A549 (cell line): Measurements from ENCODE around the gene ZC3H10. TPM values are rescaled to one million over a fixed set of nuclear protein-coding genes. Genes with fewer than 3 reads are reported as not detected.
A peak's percentile ranks its signal among the peaks of the same experiment; 100 is the strongest.

ENCODE experiments used
- ATAC-seq, 2 experiments: fragments of 200-7000 bp in 1 of 2; fragments of >200 bp in 1 of 2; cut with Nextera tagmentation in 1 of 2; cut with Tn5 transposase in 1 of 2; 3 replicates each; pipeline versions ENCODE4 v1.8.0 to v1.9.1; 2018 to 2020; ENCODE audit warnings: mild to moderate bottlenecking in 1 of 2, moderate library complexity in 1 of 2
- CTCF ChIA-PET: fragments of 300-600 bp; sonication (Branson Sonifier 250); formaldehyde crosslinking; extraction: SDS; loops from one replicate; lab custom pipeline; 2021; ENCODE audit warnings: antibody characterized with exemption, inconsistent platforms; lab: Yijun Ruan, JAX
- POLR2A ChIA-PET: fragments of 350-600 bp; formaldehyde crosslinking; extraction: SDS; loops from one replicate; lab custom pipeline; 2021; ENCODE audit warnings: antibody characterized with exemption, inconsistent platforms; lab: Yijun Ruan, JAX
- DNase-seq, 2 experiments: peaks; one replicate each; pipeline versions ENCODE4 v3.0.0 to v3.0.0-alpha.2; 2011 to 2016; ENCODE audit warnings: low read depth in 1 of 2, low spot score in 1 of 2
- FAIRE-seq: peaks from 2 replicates; lab custom pipeline; 2011; peaks lifted over from hg19 to GRCh38; lab: Jason Lieb, UNC
- H3K27ac ChIP-seq, 2 experiments: fragments of >200 bp; sonication (Bioruptor Twin); formaldehyde crosslinking; 3 replicates each; pipeline ENCODE4 v1.5.1; 2016 to 2017
- H3K4me1 ChIP-seq: fragments of >200 bp; sonication (Bioruptor Twin); formaldehyde crosslinking; 3 replicates; pipeline ENCODE4 v1.6.1; 2016
- H3K4me2 ChIP-seq: fragments of >200 bp; sonication (Bioruptor Twin); formaldehyde crosslinking; 3 replicates; pipeline ENCODE4 v1.6.1; 2016
- H3K4me3 ChIP-seq: fragments of >200 bp; sonication (Bioruptor Twin); formaldehyde crosslinking; 3 replicates; pipeline ENCODE4 v1.5.1; 2016
- H3K9me3 ChIP-seq: fragments of >200 bp; sonication (Bioruptor Twin); formaldehyde crosslinking; 3 replicates; pipeline ENCODE4 v1.6.1; 2016
- CBX8 ChIP-seq: fragments of 200-600 bp; sonication (generic); IDR thresholded peaks from 2 replicates; pipeline ENCODE4 v1.6.1; 2016
- CHD4 ChIP-seq: fragments of 200-600 bp; sonication (generic); IDR thresholded peaks from 2 replicates; pipeline ENCODE4 v1.6.1; 2016; ENCODE audit warnings: antibody characterized with exemption, mild to moderate bottlenecking, borderline replicate concordance
- ESRRA ChIP-seq: fragments of 150-350 bp; IDR thresholded peaks from 2 replicates; pipeline ENCODE4 v1.6.1; 2014; ENCODE audit warnings: mild to moderate bottlenecking, low read length, borderline replicate concordance
- FOSL2 ChIP-seq, 2 experiments: fragments of 450-650 bp in 1 of 2; fragments of >200 bp in 1 of 2; sonication (Bioruptor Twin) in 1 of 2; formaldehyde crosslinking; IDR thresholded peaks; 2 replicates each; pipeline versions ENCODE4 v1.5.0 to v1.6.1; 2016 to 2020; ENCODE audit warnings: mild to moderate bottlenecking in 1 of 2, moderate library complexity in 1 of 2
- HDAC2 ChIP-seq: fragments of 200-600 bp; sonication (generic); IDR thresholded peaks from 2 replicates; pipeline ENCODE4 v1.6.1; 2016
- HEYL ChIP-seq: fragments of 250-450 bp; sonication (Bioruptor Pico); IDR thresholded peaks from 2 replicates; pipeline ENCODE4 v1.8.0; 2021; ENCODE audit warnings: mild to moderate bottlenecking, moderate library complexity
- HOXB5 ChIP-seq: fragments of 250-450 bp; sonication (Bioruptor Pico); IDR thresholded peaks from 2 replicates; pipeline ENCODE4 v1.5.0; 2020; ENCODE audit warnings: mild to moderate bottlenecking, moderate library complexity
- NFE2L2 ChIP-seq: fragments of 150-350 bp; conservative IDR thresholded peaks from 2 replicates; pipeline ENCODE4 v1.6.1; 2014; ENCODE audit warnings: low read length
- RAD21 ChIP-seq, 2 experiments: fragments of >200 bp in 1 of 2; sonication (Bioruptor Twin) in 1 of 2; formaldehyde crosslinking in 1 of 2; IDR thresholded peaks in 1 of 2; conservative IDR thresholded peaks in 1 of 2; 2 replicates in 1 of 2; 3 replicates in 1 of 2; pipeline ENCODE4 v1.6.1; 2012 to 2018; ENCODE audit warnings: inconsistent platforms in 1 of 2
- RFX5 ChIP-seq: fragments of 450-650 bp; IDR thresholded peaks from 2 replicates; pipeline ENCODE4 v1.7.1; 2014; ENCODE audit warnings: antibody characterized with exemption, mild to moderate bottlenecking, moderate library complexity
- TP53 ChIP-seq: fragments of 250-450 bp; sonication (Bioruptor Pico); IDR thresholded peaks from 2 replicates; pipeline ENCODE4 v1.5.0; 2021; ENCODE audit warnings: mild to moderate bottlenecking, moderate library complexity
- ZSCAN20 ChIP-seq: fragments of 250-450 bp; sonication (Bioruptor Pico); IDR thresholded peaks from 2 replicates; pipeline ENCODE4 v1.8.0; 2022; ENCODE audit warnings: mild to moderate bottlenecking, moderate library complexity
- WGBS: methylation state at CpG from one replicate; pipeline ENCODE4 v1.1.6; 2017; ENCODE audit errors: missing lambda C conversion rate; 5-methylcytosine and 5-hydroxymethylcytosine counted together
- polyA plus RNA-seq, 4 experiments: library from polyadenylated mRNA; depleted of rRNA in 3 of 4; stranded (reverse); fragments of >200 nt; fragmentation: RNase III in 1 of 4; extraction: RNeasy Plus Mini Kit Qiagen cat#74134 plus additional on column Dnase treatment in 1 of 4; gene quantifications; 2 replicates in 3 of 4; 3 replicates in 1 of 4; pipeline ENCODE4 v1.2.3, GENCODE V29; 2011 to 2017
- TF ChIP-seq, protein P1 (sequence below): fragments of 150-350 bp; IDR thresholded peaks from 2 replicates; pipeline ENCODE4 v1.6.1; 2014; ENCODE audit warnings: low read depth, mild to moderate bottlenecking, low read length
- TF ChIP-seq, protein P2 (sequence below): fragments of >200 bp; sonication (Bioruptor Twin); formaldehyde crosslinking; IDR thresholded peaks from 3 replicates; pipeline ENCODE4 v1.5.1; 2016

The ZC3H10 gene
- polyA plus RNA-seq, 2 of the 4 experiments (the other 2 are of a cell fraction): 2.1 to 3.2 TPM

DNA sequence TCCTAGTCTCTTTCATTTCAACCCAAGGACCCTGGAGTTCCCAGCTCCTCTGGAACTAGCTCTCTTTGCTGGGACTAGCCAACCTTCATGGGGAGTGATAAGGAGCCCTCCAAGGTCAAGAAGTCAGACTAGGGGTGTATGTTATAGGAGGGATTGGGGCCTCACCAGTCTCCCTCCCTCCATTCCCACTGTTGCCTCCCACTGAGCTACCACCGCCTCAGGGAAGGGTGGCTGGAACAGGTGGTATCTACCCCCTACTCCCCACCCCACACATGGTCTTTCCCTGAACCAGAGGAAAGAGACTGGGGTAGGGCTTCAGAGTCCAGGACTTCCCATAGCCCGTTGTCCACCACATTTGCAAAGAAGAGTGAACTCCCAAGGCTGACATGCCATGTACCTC, 35.7 kb upstream of the ZC3H10 start:
- WGBS: 80% methylated on average over 2 of the region's 2 CpGs
- H3K4me2 ChIP-seq: peak overlapping the region; percentile 94
- ATAC-seq (no peak), FAIRE-seq (no peak), DNase-seq (no peak)
- H3K4me3 ChIP-seq: no peak overlapping the region
- no peaks in the 10 kb centered on the region for H3K9me3 ChIP-seq
- peaks cover 30% of the 10 kb centered on the region for H3K4me1 ChIP-seq
- ChIA-PET CTCF (interaction anchor here (0.7 to 2.7 kb wide), 9 partner anchors 13 to 112 kb away, joined by 3 to 13 read pairs (median 3); partner anchors contain the start of gene PA2G4), POLR2A (interaction anchor here (3.3 kb wide), 1 partner anchor 22 kb away, joined by 13 read pairs; the partner anchor contains the start of gene PA2G4)
- TF ChIP-seq FOSL2 (IDR thresholded peaks at IDR 0.05) (no peak), FOSL2 (CRISPR knock-in tag; IDR thresholded peaks at IDR 0.05) (no peak), CHD4 (no peak), HDAC2 (no peak), ZSCAN20 (no peak)
- TF ChIP-seq, protein P1, sequence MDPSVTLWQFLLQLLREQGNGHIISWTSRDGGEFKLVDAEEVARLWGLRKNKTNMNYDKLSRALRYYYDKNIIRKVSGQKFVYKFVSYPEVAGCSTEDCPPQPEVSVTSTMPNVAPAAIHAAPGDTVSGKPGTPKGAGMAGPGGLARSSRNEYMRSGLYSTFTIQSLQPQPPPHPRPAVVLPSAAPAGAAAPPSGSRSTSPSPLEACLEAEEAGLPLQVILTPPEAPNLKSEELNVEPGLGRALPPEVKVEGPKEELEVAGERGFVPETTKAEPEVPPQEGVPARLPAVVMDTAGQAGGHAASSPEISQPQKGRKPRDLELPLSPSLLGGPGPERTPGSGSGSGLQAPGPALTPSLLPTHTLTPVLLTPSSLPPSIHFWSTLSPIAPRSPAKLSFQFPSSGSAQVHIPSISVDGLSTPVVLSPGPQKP: no peak
- H3K27ac ChIP-seq: peak overlapping the region; percentile 62 to 66; a peak in 3 of 6 replicates

DNA sequence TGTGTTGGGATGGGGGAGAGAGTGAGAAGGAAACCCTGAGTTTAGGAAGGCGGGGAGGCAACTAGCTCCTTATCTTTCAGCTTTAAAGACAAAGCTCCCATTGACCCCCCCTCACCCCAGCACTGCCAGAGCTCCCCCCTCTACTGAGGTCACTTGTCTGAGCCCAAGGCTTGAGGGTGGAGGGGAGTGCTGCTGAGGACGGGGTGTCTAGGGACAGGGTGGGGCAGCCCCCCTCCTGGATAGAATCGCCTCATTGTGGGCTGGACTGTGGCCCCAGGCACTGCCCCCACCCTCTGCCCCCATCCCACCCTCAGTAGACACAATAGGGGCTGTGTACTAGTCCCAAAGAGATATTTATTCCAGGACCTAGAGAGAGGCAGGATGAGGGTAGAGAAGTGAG, 35.1 kb upstream of the ZC3H10 start:
- ChIA-PET CTCF (interaction anchor here (0.7 to 2.7 kb wide), 7 partner anchors 12 to 111 kb away, joined by 3 to 13 read pairs (median 3); partner anchors contain the start of gene PA2G4), POLR2A (interaction anchor here (3.3 kb wide), 1 partner anchor 21 kb away, joined by 13 read pairs; the partner anchor contains the start of gene PA2G4)
- DNase-seq: no peak
- Histone ChIP-seq H3K27ac (no peak overlapping the region), H3K9me3 (no peaks in the 10 kb centered on the region), H3K4me1 (peaks cover 30% of the 10 kb centered on the region), H3K4me3 (no peak overlapping the region), H3K4me2 (no peak overlapping the region)
- FAIRE-seq: no peak
- no peak for ATAC-seq
- WGBS: 67% methylated on average over 3 of the region's 3 CpGs
- no peak for TF ChIP-seq RFX5
- no peak for TF ChIP-seq FOSL2 (IDR thresholded peaks at IDR 0.05)
- TF ChIP-seq FOSL2 (CRISPR knock-in tag; IDR thresholded peaks at IDR 0.05): no peak
- TF ChIP-seq, protein P1: no peak
- TF ChIP-seq HOXB5: no peak
- no peak for TF ChIP-seq CBX8
- no peak for TF ChIP-seq TP53
- TF ChIP-seq NFE2L2: no peak
- TF ChIP-seq, all 56 proteins: peak for 0

DNA sequence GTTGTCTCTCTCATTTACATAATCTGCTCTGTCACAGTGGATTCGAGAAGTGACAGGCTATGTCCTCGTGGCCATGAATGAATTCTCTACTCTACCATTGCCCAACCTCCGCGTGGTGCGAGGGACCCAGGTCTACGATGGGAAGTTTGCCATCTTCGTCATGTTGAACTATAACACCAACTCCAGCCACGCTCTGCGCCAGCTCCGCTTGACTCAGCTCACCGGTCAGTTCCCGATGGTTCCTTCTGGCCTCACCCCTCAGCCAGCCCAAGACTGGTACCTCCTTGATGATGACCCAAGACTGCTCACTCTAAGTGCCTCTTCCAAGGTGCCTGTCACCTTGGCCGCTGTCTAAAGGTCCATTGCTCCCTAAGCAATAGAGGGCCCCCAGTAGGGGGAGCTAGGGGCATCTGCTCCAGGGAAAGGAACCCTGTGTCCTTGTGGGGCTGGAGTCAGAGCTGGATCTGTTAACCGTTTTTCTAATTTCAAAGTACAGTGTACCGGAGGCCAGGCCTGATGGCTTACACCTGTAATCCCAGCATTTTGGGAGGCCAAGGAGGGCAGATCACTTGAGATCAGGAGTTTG, 33.0 kb upstream of the ZC3H10 start:
- POLR2A ChIA-PET: interaction anchor here (2.1 kb wide), 1 partner anchor 19 kb away, joined by 6 read pairs; the partner anchor contains the start of gene PA2G4

More for the DNA sequence above, 33.0 kb upstream of the ZC3H10 start:
- TF ChIP-seq ZSCAN20 (no peak), ESRRA (peak; percentile 73; the same call in 1 of the 2 replicates), RAD21 (conservative IDR thresholded peaks at IDR 0.05 in 1 of 2, IDR thresholded peaks at IDR 0.05 in 1 of 2) (peak in 1 of 2 experiments; percentile 42; a peak in 2 of 5 replicates), HEYL (no peak)
- TF ChIP-seq, protein P2, sequence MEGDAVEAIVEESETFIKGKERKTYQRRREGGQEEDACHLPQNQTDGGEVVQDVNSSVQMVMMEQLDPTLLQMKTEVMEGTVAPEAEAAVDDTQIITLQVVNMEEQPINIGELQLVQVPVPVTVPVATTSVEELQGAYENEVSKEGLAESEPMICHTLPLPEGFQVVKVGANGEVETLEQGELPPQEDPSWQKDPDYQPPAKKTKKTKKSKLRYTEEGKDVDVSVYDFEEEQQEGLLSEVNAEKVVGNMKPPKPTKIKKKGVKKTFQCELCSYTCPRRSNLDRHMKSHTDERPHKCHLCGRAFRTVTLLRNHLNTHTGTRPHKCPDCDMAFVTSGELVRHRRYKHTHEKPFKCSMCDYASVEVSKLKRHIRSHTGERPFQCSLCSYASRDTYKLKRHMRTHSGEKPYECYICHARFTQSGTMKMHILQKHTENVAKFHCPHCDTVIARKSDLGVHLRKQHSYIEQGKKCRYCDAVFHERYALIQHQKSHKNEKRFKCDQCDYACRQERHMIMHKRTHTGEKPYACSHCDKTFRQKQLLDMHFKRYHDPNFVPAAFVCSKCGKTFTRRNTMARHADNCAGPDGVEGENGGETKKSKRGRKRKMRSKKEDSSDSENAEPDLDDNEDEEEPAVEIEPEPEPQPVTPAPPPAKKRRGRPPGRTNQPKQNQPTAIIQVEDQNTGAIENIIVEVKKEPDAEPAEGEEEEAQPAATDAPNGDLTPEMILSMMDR: peak; percentile 31; the same call in 2 of the 3 replicates
- DNase-seq: peak; percentile 53 to 62
- Histone ChIP-seq H3K4me1 (peaks cover 30% of the 10 kb centered on the region), H3K9me3 (no peaks in the 10 kb centered on the region), H3K4me2 (no peak overlapping the region), H3K4me3 (no peak overlapping the region), H3K27ac (no peak overlapping the region)
- CTCF ChIA-PET: interaction anchor here (0.5 to 1.9 kb wide), 6 partner anchors 12 to 55 kb away, joined by 3 to 6 read pairs (median 4); no protein-coding TSS in a partner anchor
- 81% methylated on average over 15 of the region's 15 CpGs for WGBS
- peak in 1 of 2 experiments; percentile 65; a peak in 3 of 6 replicates for ATAC-seq
- no peak for FAIRE-seq
